Activated naive CD4-positive, alpha-beta T cell treated with anti-CD3 and anti-CD28 coated beads, Interleukin-2, amount 50 U/mL, for 16 hours (primary cell): ENCODE data around the gene ALPG.
"Not testable (repeated sequence)": the region's sequence is repeated elsewhere in the genome, so short reads cannot be mapped to it uniquely, and the experiment has no call there.

Experiments used
- DNase-seq: peaks from one replicate; pipeline ENCODE4 v3.0.0-alpha.2; 2020

The ALPG gene

DNA sequence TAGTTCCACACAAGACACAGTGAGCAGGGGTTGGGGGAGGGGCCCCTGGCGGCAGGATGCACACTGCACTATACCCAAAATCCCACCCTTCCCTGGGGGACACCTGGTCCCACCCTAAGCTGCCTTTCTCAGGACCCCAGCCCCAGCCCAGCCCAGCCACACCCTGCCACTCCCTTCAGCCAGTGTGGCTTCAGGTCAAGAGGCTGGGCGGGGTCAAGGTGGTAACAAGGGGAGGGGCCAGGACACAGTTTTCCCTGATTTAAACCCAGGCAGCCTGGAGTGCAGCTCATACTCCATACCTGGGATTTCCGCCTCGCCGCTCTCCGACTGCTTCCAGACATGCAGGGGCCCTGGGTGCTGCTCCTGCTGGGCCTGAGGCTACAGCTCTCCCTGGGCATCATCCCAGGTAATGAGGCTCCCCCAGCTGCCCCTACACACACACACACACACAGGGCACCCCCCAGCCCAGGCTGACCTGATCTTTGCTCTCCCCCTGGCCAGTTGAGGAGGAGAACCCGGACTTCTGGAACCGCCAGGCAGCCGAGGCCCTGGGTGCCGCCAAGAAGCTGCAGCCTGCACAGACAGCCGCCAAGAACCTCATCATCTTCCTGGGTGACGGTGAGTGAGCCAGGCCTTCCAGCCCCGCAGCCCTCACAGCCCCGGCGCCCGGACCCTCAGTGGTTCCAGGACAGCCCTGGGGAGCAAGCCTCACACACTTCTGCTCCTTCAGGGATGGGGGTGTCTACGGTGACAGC, at the start of gene ALPG:
Gene ALPG, plus strand, starts transcription at position 289 of the 755 bp plus-strand sequence. Its CDS starts 51 bp downstream, at position 340.
- no peak for DNase-seq

- no peak for DNase-seq
Observed at GRCh38 chr2:232361646-232362045, 45.0 kb upstream of the ALPG start.

GRCh38 chr2:232362174-232362900, 44.3 kb upstream of the ALPG start:
- no peak for DNase-seq

- DNase-seq, result not testable (repeated sequence)
Observed at GRCh38 chr2:232363064-232363783, 43.4 kb upstream of the ALPG start.

GRCh38 chr2:232363784-232364615, 42.6 kb upstream of the ALPG start:
- no peak for DNase-seq

DNA sequence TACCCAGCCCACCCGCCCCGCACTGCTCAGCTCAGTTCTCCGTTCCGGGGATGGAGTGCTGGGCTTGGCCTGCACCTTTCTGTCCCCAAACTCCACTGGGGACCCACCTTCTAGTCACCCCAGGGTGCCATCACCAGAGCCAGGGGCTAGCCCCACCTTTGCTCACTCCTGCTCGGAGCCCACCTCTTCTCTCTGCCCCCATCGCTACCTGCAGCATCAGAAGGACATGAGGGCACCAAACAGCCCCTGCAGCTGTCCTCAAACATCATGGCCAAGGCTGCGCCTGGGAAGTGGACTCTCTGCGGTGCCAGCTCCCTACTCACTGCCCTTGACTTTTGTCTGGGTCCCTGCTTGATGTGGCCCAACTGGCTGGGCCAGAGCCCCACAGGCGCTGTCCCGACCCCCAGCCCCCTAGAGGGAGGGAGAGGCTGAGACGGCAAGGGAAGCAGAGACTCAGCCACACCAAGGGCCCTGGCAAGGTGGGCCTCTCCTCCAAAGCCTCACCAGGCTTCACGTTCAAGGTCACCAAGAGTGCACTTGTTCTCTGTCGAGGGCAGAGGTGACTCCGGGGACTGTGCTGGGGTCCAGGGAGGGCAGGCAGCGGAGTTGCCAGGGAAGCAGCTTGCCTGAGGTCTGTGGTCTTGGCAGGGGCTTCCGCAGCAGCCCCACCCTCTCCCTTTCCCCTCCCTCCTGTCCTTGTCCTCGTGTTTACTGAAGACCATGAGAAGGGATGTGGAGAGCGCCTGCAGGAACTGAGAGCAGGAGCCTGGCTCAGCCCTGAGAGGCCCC, 41.6 kb upstream of the ALPG start:
- DNase-seq, result not testable (repeated sequence)

DNA sequence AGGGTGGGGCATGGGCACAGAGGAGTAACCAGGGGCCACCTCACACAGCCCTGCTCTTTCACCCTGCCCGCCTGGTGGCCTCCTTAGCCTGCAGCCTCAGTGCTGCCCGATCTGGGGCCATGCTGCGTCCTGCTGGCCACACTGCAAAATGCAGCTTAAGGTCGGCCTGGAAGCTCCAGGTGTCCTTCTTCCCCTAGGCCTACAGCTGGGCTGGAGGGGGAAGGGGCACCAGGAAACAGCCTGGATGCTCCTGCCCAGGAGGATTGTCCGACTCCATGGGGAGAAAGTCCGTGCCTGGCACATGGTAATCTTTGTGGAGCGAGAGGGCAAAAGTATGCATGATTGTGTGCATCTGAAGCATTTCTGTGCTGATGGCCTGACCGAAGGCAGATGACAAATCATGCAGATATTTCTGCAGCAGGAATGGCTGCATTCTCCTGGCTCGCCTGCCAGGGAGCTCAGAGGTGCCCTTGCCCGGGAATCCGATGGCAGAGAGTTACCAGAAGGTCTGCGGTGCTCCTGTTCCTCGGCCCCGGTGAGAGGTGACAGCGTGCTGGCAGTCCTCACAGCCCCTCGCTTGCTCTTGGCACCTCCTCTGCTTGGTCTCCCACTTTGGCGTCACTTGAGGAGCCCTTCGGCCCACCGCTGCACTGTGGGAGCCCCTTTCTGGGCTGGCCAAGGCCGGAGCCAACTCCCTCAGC, 40.9 kb upstream of the ALPG start:
- DNase-seq, result no peak

DNA sequence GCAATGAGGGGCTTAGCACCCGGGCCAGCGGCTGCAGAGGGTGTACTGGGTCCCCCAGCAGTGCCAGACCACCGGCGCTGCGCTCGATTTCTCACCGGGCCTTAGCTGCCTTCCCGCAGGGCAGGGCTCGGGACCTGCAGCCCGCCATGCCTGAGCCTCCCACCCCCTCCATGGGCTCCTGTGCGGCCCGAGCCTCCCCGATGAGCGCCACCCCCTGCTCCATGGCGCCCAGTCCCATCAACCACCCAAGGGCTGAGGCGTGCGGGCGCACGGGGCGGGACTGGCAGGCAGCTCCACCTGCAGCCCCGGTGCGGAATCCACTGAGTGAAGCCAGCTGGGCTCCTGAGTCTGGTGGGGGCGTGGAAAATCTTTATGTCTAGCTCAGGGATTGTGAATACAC, 40.2 kb upstream of the ALPG start:
- DNase-seq, result not testable (repeated sequence)

- DNase-seq, result no peak
Observed at GRCh38 chr2:232367016-232367415, 39.6 kb upstream of the ALPG start.

DNA sequence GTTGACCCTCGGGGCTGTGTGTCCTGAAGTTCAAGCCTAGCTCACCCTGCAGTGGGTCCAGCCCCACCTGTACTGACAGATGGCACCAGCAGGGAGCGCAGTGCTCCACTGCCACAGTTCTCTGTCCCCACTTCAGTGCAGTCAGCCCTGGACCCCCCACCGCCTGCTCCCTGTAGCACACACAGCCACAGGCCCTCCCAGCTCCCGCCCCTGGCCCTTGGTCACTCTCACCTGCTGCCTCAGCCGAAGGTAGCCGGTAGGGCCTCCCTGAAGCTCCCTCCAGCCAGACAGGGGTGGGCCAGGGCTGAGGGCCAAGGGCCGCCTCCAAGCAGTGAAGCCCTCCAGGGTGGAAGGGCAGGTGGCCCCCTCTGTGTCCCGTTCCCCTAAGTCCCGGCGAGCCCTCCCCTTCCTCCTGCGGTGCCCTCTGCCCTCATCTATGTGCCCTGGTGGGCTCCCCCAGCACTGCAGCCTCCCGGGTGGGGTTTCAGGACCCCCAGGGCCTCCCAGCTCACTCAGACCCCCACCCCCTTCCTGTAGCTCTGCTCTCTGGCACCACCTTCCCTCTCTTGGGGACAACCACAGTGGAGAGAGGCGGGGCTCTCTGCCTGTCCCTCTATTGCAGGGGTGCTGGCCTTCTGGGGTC, 38.9 kb upstream of the ALPG start:
- no peak for DNase-seq

- DNase-seq, result no peak
Observed at GRCh38 chr2:232368311-232368731, 38.3 kb upstream of the ALPG start.

- no peak for DNase-seq
Observed at GRCh38 chr2:232369126-232369951, 37.3 kb upstream of the ALPG start.

- not testable (repeated sequence) for DNase-seq
Observed at GRCh38 chr2:232370007-232370406, 36.6 kb upstream of the ALPG start.

DNA sequence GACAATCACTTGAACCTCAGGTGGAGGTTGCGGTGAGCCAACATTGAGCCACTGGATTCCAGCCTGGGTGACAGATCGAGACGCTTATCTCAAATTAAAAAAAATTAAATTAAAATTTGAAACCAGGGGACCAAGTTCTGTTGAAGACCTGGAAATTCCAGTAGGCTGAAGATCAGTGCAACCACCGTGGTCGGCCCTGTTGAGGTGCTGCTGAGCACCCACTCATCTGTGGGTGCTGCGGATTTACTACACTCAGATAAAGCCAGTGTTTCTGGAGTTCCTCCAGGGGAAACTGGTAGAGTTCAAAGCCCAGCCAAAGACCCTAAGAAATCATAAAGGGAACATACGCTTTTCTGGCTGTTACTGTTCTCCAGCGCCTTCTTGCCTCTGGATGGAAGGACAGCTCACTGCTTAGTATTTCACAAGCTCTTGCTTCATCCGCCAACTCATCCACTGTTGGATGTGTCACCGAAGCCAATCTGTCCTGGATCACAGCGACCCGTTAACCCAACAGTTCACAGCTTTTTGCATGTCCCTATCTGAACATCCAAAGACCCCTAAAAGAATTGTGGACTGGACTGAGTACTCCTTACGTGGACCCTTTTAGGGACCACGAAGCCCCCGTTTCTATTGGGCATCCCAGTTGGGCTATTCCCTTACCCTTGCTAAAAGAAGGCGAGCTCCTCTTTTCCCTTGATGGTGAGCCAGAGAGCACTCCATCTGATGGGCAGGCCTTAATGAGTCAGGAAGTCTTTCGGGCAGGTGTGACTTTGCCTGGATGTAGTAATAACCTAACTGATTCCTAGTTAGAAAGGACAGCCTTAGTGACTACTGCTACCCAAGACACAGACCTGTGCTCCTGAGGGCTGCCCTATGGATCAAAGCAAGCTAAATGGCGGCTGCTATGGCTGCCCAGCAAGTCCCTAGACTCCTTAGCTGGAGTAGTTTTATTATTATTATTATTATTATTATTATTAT, 34.1 kb upstream of the ALPG start:
- no peak for DNase-seq

- DNase-seq, result no peak
Observed at GRCh38 chr2:232374356-232374755, 32.3 kb upstream of the ALPG start.

DNA sequence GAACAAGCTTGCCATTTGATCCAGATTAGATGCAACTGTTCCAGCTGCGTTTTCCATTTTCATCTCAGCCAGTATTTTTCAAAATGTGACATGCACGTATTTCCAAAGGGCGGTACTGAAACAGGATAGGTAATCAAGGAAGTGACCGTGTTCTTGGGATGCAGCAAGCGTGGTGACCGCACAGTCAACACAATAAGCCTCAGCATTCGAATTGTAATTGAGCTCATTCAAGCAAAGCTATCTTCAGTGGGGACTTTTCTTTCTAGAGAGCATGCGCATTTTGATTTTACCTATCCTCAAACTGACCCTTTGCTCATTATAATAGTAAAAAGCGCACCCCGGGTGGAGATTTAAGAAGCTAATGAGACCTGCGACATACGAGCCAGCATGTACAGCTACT, 31.5 kb upstream of the ALPG start:
- DNase-seq, result no peak

DNA sequence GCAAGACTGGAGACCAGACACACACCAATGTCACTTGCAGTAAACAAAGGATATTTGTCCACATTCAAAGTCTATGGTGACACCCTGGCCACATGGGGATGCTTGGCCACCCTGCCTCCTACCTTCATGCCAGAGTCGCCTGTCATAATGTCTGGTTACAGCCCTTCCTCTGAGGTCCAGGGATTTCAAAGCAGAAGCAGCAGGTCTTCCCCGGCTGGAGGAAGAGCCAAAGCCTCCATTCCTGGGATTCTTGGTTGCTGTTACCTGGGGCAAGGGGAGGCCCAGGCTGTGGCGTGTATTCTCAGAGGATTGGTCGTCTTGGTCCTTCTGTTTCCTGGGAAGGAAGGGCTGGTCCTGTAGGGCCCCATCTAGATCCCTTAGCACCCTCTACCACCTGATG, 30.4 kb upstream of the ALPG start:
- DNase-seq, result no peak

DNA sequence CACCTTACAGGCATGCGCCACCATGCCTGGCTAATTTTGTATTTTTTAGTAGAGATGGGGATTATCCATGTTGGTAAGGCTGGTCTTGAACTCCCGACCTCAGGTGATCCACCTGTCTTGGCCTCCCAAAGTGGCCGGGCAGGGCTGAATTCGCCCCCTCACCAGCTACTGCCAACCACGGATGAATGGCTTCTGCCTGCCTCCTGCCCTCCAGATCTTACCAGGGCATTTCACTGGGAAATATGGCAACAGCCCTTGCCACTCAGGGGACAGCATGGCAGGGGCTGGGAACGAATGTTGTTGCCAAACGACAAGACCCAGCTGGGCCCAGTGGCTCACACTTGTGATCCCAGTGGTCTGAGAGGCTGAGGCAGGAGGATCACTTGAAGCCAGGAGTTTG, 29.9 kb upstream of the ALPG start:
- DNase-seq, result no peak

GRCh38 chr2:232377319-232377718, 29.3 kb upstream of the ALPG start:
- no peak for DNase-seq
